Measurements from ENCODE around the gene ARHGAP6. TPM values are rescaled to one million over a fixed set of nuclear protein-coding genes. Genes with fewer than 3 reads are reported as not detected.

Gene ARHGAP6
- total and polyA plus RNA-seq, 2 of the 4 experiments (the other 2 are of a cell fraction) = 1.4 to 1.8 TPM

DNA sequence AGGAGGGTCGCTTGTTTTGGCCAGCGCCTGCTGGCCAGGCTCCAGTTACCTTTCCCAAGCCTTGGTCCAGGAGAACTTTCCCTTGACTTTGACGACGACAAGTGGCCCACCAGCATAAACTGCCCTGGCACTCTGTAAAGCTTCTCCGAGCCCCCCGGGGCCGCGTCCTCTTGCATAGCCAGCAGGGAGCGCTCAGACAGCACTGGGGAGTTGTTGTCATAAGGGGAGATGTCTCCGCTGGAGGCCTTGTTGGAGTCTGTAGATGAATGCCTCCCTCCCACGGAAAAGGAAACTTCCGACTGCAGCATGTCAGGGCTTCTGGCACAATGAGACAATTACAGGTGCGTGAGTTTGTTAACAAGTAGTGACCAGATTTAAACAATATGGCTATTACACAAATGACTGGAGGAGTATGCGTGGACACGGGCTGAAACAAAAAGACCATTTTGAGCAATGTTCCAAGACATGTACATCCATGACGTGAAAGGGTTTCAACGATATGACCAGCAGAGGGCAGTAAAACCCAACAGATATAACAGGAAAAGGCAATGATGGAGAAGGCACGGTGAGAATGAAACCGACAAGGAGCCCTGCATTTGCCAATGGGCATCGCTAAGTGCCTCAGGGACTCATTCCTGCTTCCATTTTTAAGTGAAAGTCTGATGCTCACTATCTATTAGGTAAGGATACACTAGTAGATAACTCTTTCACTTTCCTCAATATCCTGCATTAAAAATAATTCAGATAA lies 521.6 kb downstream of the ARHGAP6 start:
- WGBS, 2 experiments (ENCODE audit: extremely low coverage in 2 of 2, insufficient read length in 1 of 2) = 62% methylated on average over 5 of the region's 20 CpGs; no CpG with 5 or more reads in 1 of the 2 experiments
- intact Hi-C loops (cut with micrococcal nuclease) (loop anchor here (1.0 to 10.0 kb wide), 4 partner anchors 237 to 628 kb away; no protein-coding TSS in a partner anchor), in situ Hi-C loops (cut with MboI; ENCODE audit: low sequenced_read_pairs) (loop anchor here (10.0 kb wide), 1 partner anchor 621 kb away; no protein-coding TSS in a partner anchor), dilution Hi-C loops (cut with HindIII; ENCODE audit: low sequenced_read_pairs, unreplicated experiment) (loop anchor here (25.0 kb wide), 1 partner anchor 957 kb away; no protein-coding TSS in a partner anchor)
- Histone ChIP-seq H2AK5ac (ENCODE audit: low read depth, low read length) (no peak overlapping the region), H4K91ac (ENCODE audit: insufficient read depth, low read depth, low read length) (no peak overlapping the region), H3K9ac (ENCODE audit: low read depth, low read length) (no peak overlapping the region), H3K4me3 (ENCODE audit: insufficient read depth, low read depth, low read length) (no peak overlapping the region), H4K8ac (ENCODE audit: low read depth in 2 of 2, low read length in 2 of 2) (no peak overlapping the region), H3K9me1 (ENCODE audit: insufficient read depth, low read length) (no peaks in the 10 kb centered on the region), H4K20me1 (ENCODE audit: insufficient read depth, low read length) (no peaks in the 10 kb centered on the region), H3K27me3 (ENCODE audit: control insufficient read depth, insufficient read depth, low read length) (no peaks in the 10 kb centered on the region), H2BK20ac (ENCODE audit: low read depth, low read length) (no peak overlapping the region), H2AK9ac (replicated peaks; ENCODE audit: low read depth, low read length, poor library complexity) (no peak overlapping the region), H3K23ac (ENCODE audit: low read depth, low read length) (no peak overlapping the region), H2AFZ (replicated peaks; ENCODE audit: low read length, poor library complexity) (peak overlapping the region; percentile 71), H2BK120ac (ENCODE audit: low read depth, low read length) (no peak overlapping the region), H3K4ac (ENCODE audit: low read depth, low read length) (no peak overlapping the region), H2BK15ac (ENCODE audit: low read depth, low read length) (no peak overlapping the region), H3K9me3 (ENCODE audit: control insufficient read depth, insufficient read depth, low read length) (no peaks in the 10 kb centered on the region), H3K56ac (ENCODE audit: extremely low read depth, insufficient read depth, low read length) (no peak overlapping the region), H3K36me3 (ENCODE audit: control insufficient read depth, insufficient read depth, low read length) (no peaks in the 10 kb centered on the region), H3K4me2 (ENCODE audit: low read depth, low read length) (peak overlapping the region; percentile 72; the same call in 1 of the 2 replicates), H3K14ac (replicated peaks; ENCODE audit: low read depth, low read length) (no peak overlapping the region), H3K79me1 (ENCODE audit: low read depth in 1 of 2, low read length in 2 of 2) (no peaks in the 10 kb centered on the region), H4K5ac (ENCODE audit: low read depth, low read length) (no peak overlapping the region), H3K18ac (ENCODE audit: low read depth, low read length) (no peak overlapping the region), H3K4me1 (ENCODE audit: control insufficient read depth, insufficient read depth, low read length) (no peaks in the 10 kb centered on the region), H2BK5ac (ENCODE audit: low read depth, low read length, poor library complexity, severe bottlenecking) (no peak overlapping the region), H3K27ac (ENCODE audit: insufficient read depth, low read length) (no peak overlapping the region)
- ChIA-PET POLR2A (ENCODE audit: unreplicated experiment) (no interaction called here), CTCF (interaction anchor here (1.5 kb wide), 1 partner anchor 387 kb away, joined by 4 read pairs; no protein-coding TSS in a partner anchor)
- BruUV-seq (replicated peaks) = no TSS peak
- DNase-seq (peak; percentile 79), ATAC-seq (ENCODE audit: low read depth) (peak; percentile 90)
- TF ChIP-seq NFE2L2 (IDR thresholded peaks at IDR 0.05; ENCODE audit: low read depth, low read length) = no peak
- TF ChIP-seq FOS (IDR thresholded peaks at IDR 0.05; ENCODE audit: low read depth, low read length) = no peak
- no peak for TF ChIP-seq MAZ (IDR thresholded peaks at IDR 0.05; ENCODE audit: borderline replicate concordance, low read depth, low read length)
- TF ChIP-seq, protein P1, sequence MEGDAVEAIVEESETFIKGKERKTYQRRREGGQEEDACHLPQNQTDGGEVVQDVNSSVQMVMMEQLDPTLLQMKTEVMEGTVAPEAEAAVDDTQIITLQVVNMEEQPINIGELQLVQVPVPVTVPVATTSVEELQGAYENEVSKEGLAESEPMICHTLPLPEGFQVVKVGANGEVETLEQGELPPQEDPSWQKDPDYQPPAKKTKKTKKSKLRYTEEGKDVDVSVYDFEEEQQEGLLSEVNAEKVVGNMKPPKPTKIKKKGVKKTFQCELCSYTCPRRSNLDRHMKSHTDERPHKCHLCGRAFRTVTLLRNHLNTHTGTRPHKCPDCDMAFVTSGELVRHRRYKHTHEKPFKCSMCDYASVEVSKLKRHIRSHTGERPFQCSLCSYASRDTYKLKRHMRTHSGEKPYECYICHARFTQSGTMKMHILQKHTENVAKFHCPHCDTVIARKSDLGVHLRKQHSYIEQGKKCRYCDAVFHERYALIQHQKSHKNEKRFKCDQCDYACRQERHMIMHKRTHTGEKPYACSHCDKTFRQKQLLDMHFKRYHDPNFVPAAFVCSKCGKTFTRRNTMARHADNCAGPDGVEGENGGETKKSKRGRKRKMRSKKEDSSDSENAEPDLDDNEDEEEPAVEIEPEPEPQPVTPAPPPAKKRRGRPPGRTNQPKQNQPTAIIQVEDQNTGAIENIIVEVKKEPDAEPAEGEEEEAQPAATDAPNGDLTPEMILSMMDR (conservative IDR thresholded peaks at IDR 0.05; ENCODE audit: low read depth, low read length) = peak; percentile 71
- peak; percentile 83 for TF ChIP-seq RAD21 (IDR thresholded peaks at IDR 0.05; ENCODE audit: low read length)
- no peak for TF ChIP-seq CEBPB (IDR thresholded peaks at IDR 0.05; ENCODE audit: low read depth, low read length)
- no peak for TF ChIP-seq MAFK (IDR thresholded peaks at IDR 0.05; ENCODE audit: low read depth, low read length)
- TF ChIP-seq, protein P2, sequence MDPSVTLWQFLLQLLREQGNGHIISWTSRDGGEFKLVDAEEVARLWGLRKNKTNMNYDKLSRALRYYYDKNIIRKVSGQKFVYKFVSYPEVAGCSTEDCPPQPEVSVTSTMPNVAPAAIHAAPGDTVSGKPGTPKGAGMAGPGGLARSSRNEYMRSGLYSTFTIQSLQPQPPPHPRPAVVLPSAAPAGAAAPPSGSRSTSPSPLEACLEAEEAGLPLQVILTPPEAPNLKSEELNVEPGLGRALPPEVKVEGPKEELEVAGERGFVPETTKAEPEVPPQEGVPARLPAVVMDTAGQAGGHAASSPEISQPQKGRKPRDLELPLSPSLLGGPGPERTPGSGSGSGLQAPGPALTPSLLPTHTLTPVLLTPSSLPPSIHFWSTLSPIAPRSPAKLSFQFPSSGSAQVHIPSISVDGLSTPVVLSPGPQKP (IDR thresholded peaks at IDR 0.05; ENCODE audit: borderline replicate concordance, low read depth, low read length) = no peak
- TF ChIP-seq BHLHE40 (IDR thresholded peaks at IDR 0.05; ENCODE audit: low read depth, low read length) = no peak
- no peak for TF ChIP-seq POLR2A (IDR thresholded peaks at IDR 0.05; ENCODE audit: low read depth, low read length)
- TF ChIP-seq, protein P3, sequence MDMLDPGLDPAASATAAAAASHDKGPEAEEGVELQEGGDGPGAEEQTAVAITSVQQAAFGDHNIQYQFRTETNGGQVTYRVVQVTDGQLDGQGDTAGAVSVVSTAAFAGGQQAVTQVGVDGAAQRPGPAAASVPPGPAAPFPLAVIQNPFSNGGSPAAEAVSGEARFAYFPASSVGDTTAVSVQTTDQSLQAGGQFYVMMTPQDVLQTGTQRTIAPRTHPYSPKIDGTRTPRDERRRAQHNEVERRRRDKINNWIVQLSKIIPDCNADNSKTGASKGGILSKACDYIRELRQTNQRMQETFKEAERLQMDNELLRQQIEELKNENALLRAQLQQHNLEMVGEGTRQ (IDR thresholded peaks at IDR 0.05; ENCODE audit: low read depth, low read length) = no peak
- TF ChIP-seq RFX5 (IDR thresholded peaks at IDR 0.05; ENCODE audit: low read depth, low read length) = no peak
- no peak for TF ChIP-seq CHD1 (IDR thresholded peaks at IDR 0.05; ENCODE audit: low read depth, low read length)
- TF ChIP-seq SMC3 (IDR thresholded peaks at IDR 0.05; ENCODE audit: low read depth, low read length) = peak; percentile 86
- no peak for TF ChIP-seq MXI1 (IDR thresholded peaks at IDR 0.05; ENCODE audit: borderline replicate concordance, low read depth, low read length)
